Head of caudate nucleus (tissue), 42 donors: ENCODE measurements around the gene PRPF40B.
A peak's percentile ranks its signal among the peaks of the same experiment; 100 is the strongest.

Experiments used
- DNase-seq, 42 donors: peaks; one replicate each; pipeline versions ENCODE4 v3.0.0 to v3.0.0-alpha.2; 2020 to 2021; ENCODE audit warnings: mixed read lengths in 7 of 42
- intact Hi-C: fragments of 100-400 bp; cut with DNase I; formaldehyde crosslinking; loops from one replicate; pipeline ENCODE4 v1.15.0; 2022

The PRPF40B gene

GRCh38 chr12:49648712-49649003 lies 25.3 kb downstream of the PRPF40B start:
- intact Hi-C loops = no loop called here
- DNase-seq = no peak

GRCh38 chr12:49649445-49649844 lies 26.1 kb downstream of the PRPF40B start:
- intact Hi-C loops = no loop called here
- no peak for DNase-seq

DNA sequence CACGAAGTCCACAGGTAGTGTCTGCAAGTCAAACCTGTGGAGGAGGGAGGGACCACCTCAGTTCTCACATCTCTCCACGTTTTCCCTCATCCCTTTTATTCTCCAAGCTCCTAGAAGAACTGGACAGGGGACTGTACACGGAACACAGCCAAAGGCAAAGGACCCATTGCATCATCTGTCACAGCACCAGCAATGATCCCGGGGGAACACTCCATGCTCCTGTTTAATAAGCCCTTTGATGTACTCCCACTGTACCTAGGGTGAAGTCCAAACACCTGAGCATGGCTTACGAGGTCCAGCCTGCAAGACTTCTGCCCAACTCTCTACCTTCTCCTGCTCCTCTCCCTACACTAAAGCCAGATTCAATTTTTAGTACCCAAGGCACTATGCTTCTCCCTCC lies 26.5 kb downstream of the PRPF40B start:
- DNase-seq = no peak
- intact Hi-C loops = no loop called here

- intact Hi-C loops = no loop called here
- DNase-seq = no peak
Observed at GRCh38 chr12:49651855-49652254, 28.5 kb downstream of the PRPF40B start.

GRCh38 chr12:49652921-49653520 lies 29.7 kb downstream of the PRPF40B start:
- intact Hi-C loops = no loop called here
- DNase-seq = no peak

DNA sequence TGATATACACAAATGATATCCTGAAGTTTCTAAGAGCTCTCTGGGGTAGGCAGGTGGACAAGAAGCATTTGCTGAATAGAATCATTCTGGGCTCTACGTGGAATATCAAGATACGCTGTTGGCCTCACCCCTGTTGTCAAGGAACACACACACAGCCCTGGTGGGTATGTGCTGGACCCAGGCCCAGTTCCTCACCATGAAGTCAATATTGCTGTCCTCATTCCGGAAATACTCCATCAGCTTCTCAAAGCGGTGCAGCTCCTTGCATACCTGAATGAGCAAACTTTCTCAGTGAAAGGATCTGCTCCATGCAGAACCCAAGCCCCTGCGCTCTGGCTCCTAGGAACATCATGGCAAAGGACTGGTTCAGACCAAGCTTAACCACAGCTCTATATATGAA lies 31.4 kb downstream of the PRPF40B start:
- no peak for DNase-seq
- intact Hi-C loops = no loop called here

GRCh38 chr12:49655595-49656236 lies 32.4 kb downstream of the PRPF40B start:
- intact Hi-C loops = no loop called here
- DNase-seq = no peak

- DNase-seq = no peak
- intact Hi-C loops = no loop called here
Observed at GRCh38 chr12:49658276-49658675, 34.9 kb downstream of the PRPF40B start.

DNA sequence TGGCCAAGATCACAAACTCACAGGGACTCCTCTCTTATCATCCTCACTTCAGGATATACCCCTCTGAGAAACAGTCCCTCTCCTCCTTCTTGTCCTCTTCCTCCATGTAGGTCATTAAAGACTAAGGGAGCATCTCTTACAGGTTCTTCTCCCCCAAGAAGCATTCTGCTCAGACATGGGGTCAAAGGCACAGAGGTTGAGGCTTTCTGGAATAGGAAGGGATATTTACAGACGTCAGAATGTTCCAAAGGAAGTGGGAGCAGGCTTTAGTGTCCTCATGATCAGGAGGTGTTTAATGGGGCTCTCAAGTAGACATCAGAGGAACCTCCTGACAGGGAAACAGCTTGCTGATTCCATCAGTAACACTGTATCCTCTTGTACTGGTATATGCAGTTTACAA lies 36.4 kb downstream of the PRPF40B start:
- DNase-seq = no peak
- intact Hi-C loops = no loop called here

DNA sequence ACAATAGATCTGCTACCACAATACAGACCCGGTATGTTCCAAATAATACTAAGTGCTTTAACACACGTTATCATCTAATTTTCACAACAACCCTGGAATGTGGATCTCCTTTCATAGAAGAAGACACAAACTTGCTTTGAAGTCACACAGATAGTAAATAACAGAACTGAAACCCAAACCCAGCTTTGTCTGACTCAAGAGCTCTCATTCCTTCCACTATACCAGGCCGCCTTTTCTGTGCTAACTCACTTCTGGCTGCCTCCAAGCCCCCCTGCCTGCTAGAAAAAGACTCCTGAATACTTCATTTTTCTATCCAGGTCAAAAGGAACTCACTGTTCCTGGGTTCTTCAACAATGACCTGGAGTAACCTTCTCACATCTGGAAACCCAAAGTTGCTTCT lies 37.8 kb downstream of the PRPF40B start:
- intact Hi-C loops = no loop called here
- no peak for DNase-seq

DNA sequence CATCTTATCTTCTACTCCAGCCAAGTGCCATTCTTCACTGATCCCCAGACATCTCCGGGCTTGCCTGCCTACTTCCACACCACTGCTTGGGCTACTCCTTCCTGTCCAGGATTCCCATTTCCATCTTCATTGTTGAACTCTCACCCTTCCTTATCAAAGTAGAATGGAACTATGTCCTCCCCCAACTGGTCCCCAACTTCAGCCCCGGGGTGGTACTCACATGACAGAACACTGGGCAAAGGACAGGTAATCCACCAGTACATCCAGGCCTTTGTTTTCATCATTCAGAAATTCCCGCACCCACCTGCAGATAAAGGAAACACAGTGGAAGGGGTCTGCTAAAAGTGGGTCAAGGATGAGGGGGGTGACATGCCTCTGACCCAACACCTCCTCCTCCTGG lies 38.4 kb downstream of the PRPF40B start:
- no peak for DNase-seq
- intact Hi-C loops = no loop called here

DNA sequence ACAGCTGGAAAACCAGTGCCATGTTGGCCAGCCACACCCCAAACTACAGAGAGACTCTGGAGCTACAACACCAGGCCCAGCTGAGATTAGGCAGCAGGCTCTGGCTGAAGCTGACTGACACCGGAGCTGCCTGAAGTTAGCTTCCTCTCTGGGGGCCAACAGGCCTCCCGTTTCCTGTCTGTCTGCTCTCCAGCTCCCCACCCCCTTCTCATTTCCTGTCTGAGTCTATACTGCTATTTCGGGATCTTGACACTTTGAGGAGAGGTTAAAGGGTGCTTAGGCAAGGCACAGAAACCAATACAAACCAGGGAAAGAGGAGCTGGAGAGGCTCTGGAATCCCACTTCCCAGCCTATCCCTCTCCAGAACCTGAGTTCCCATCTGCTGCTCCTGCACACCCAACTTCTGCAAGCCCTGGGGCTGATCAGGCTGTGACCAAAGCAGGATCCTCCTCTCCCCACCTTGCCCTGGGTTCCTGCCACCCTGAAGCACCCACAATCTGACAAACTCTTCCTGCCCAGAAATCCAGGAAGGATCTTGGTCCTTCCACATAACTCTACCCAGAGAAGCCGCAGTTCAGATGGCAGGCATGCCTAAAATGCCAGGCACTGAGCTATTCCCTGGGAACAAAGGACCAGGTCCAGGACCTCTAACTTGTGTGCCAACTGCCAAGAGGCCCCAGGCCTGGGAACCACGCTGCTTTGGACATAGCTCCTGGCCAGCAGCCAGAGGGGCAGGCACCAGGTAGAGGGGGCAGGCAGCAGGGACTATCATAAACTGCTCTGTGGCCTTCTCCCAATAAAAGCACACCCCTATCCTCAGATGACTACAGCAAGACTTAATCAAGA lies 39.9 kb downstream of the PRPF40B start:
- DNase-seq = peak in 27 of 42 donors; percentile 21 to 64 (median 41)
- intact Hi-C loops = no loop called here

DNA sequence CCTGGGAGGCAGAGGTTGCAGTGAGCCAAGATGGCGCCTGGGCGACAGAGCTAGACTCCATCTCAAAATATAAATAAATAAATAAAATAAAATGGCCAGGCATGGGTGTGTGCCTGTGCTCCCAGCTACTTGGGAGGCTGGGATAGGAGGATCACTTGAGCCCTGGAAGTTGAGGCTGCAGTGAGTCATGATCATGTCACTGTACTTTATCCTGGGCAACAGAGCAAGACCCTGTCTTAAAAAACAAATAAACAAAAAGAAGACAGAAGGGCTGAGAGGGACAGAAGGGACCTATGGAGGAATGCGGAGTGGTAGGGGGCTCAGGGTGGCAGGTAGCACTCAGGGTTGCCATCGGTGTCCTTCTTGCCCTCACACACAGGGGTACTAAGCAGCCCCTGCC lies 40.8 kb downstream of the PRPF40B start:
- intact Hi-C loops = no loop called here
- no peak for DNase-seq

GRCh38 chr12:49664591-49665239 lies 41.4 kb downstream of the PRPF40B start:
- intact Hi-C loops = no loop called here
- no peak for DNase-seq

DNA sequence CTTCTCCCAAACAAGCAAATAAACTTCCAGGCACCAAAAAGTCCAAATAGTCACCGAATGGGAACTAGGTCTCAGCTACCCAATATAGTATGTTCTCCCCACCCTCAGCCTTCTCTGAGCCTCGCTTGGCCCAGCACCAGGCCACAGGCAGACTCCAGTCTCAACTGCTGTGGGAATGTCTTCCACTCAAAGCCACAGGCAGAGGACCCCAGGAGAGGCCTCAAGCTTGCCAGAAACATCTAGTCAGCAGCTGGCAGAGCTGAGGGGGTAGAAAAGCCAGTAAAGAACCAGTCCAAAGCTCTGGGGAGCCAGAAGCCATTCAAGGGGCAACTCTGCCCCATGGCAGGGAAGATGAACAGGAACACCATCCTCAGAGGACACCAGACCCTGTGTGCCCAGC lies 42.0 kb downstream of the PRPF40B start:
- DNase-seq = peak in 1 of 42 donors; percentile 14
- intact Hi-C loops = no loop called here

GRCh38 chr12:49666176-49666575 lies 42.8 kb downstream of the PRPF40B start:
- DNase-seq = no peak
- intact Hi-C loops = no loop called here

DNA sequence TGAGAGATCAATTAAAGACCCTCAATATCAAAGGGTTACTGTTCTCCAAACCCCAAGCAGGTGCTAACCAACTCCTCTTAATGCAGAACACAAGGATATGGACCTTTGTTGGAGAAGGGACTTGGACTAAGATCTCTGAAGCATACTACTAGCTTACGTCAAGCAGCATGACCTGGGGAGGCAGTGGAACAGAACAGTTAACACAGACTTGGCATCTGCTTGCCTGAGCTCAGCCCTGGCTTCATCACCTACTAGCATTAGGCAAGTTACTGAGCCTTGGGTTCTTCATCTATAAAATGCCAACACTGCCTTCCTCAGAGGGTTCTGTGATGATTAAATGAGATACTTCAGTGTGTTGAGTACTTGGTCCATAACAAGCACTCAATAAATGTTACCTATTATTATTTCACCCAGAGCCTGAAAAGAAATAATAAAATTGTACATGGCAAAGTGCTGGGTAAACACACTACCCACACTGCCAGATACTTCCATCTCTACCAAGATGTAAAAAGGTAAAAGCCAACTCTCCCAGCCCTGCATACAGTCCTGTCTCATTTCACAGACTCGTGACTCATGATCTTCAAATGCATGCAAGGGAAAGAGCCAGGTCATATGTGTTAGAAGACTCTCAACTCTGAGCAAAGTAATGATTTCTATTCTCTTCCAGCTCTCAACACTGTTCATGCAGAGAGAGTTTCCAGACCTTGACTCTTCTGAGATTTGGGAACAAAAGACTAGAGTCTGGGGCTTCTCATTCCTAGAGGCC lies 44.1 kb downstream of the PRPF40B start:
- intact Hi-C loops = no loop called here
- no peak for DNase-seq

DNA sequence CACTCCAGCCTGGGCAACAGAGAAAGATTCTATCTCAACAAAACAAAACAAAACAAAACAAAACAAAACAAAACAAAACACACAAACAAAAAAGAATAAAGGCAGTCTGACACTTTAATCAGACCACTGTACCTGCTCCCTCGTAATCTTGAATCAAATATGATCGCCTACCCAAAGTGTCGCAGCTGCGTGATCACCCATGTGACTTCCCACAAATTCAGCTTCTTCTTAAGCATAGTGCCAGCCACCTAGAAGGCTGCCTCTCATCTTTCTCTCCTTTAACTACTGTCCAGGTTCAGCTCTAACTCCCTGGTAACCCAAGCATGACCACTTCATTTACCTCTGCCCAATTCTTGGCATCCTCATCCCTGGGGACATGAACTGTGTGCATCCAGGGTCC lies 46.4 kb downstream of the PRPF40B start:
- intact Hi-C loops = no loop called here
- no peak for DNase-seq

GRCh38 chr12:49671031-49671765 lies 47.8 kb downstream of the PRPF40B start:
- DNase-seq = peak in 1 of 42 donors; percentile 35
- intact Hi-C loops = no loop called here
